GM19351 (cell line): ENCODE data around the gene KRT72.

Source experiments
- ATAC-seq: cut with Tn5 transposase; IDR thresholded peaks from one replicate; pipeline ENCODE4 v1.9.1; 2021; ENCODE audit warnings: mild to moderate bottlenecking, moderate library complexity; ENCODE audit not compliant: unreplicated experiment

The KRT72 gene

DNA sequence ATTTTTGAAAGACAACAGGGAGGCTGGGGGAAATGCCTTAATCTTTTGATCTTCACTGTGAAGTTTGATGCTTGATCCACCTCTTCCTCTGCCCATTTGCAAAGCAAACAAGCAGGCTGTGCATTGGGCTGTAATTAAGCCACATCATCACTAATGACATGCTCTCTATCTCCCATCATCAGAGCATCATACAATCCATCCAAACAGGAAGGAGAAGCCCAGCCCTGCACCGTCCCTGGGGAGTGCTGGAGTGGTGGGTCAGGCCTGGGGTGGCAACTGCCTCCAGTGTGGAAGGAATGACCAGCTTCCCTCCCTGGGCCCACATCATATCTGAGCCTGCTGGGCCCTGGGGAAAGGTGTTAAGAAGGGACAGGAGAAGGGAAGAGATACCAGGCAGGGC lies 20.8 kb downstream of the KRT72 start:
- ATAC-seq = no peak

DNA sequence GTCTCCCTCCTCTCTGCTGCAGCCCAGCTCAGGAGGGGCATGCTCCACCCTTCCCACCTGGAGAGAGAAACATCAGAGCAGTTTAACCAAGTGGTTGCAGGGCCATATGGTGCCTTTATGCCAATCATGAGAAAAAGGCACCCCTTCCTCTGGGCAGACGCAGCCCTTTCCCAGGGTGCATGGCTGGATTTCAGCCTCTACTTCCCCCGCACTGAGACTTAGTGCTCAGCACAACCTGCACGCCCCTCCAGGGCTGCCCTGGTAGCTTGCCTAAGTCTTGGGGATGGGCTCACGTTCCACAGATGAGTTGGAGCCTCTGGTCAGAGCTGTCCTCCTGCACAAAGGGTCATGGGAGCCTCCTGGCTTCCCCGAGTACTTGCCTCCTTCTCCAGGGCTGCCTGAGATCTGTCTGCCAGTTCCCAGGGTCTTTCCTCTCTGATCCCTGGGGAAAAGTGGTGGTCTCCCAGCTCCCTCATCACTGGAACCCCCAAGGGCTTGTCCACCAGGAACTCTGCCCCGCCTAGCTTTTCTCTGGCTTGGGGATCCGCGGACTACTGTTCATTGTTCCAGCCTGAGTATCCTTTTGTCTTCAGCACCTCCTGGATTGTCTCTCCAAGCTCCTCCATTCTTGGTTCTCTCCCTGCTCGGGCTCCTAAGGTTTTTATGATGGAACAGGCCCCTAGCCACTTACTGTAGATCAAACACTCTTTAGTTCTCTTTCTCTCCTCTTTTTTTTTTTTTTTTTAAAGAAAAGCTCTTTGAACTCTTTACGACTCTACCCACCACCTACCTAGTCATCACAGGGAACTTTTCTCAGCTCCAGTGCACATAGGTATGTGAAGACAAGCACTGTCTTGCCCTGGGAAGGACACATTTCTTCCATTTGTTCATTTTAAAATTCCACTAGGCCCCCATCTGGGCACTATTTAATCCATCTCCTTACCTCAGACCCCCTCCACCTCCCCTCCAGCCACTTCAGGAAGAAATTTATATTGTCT lies 21.5 kb downstream of the KRT72 start:
- no peak for ATAC-seq

DNA sequence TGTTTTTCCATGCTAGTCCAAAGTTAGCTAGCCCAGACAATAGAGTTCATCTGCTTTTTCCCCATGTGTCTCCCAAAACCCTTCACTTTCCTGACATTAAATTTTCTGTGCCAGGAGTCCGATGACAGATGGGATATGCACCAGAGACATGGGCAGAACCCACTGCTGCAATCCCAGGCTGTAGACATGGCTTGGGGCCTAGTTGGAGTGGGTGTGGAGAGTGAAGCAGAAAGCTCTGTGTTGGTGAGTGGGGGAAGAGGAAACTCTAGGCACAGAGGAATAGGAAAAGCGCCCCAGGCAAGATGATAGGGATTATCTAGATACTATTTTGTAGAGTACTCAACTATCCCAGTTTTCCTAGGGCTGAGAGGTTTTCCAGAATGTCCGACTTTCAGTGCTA lies 22.8 kb downstream of the KRT72 start:
- no peak for ATAC-seq

DNA sequence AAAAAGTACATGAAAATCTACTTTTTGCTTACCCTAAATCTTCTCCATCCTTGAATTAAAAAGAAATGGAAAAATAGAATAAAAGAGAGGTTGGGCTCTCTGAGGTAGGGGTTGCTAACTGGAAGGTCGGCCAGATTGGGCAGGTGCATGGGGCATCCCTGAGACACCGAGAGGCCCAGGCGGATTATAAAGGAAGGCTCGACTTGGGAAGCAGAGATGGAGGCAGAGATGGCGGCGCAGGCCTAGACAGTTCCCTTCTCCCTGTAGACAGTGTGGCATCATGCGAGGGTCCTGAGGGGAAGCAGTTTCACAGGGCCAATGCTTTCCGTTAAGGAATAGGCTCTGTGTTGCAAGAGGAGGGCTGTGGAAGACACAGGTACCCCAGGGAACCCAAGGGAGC lies 23.9 kb downstream of the KRT72 start:
- ATAC-seq = no peak

DNA sequence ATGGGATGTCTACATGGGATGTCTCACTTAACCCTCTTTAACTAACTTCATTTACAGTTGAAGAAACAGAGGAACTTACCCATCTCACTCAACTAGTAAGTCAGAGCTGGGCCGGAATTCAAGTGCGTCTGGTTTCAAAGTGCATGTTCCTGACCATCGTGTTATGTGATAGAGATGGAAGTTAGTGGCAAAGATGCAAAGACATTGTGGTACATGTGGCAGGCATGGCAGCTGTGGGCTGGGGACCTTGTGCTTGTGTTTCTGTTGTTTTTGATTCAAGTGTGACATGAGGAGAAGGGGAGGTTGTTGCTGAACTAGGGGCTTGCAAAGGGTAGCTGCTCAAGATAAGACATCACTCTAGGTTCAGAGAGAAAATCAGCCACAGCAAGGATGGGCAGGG lies 25.3 kb downstream of the KRT72 start:
- ATAC-seq = no peak

DNA sequence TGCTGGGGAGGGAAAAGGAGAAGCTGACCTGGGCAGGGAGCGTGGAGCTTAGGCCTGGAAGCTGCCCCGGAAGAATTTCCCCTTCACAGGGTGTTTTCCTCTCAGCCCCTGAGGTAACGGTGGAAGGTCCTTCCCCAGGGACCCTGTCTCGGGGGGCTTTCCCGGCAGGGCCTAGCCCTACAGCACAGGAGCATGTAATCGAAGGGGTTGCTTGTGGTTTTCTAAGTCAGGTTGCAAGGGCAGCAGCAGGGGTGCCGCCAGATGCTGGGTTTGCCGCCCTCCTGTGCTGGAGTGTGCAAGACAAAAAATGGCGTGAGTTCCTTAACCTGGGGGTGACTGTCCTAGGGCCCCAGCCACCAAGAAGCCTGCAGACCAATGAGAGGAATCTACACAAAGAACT lies 26.0 kb downstream of the KRT72 start:
- no peak for ATAC-seq

DNA sequence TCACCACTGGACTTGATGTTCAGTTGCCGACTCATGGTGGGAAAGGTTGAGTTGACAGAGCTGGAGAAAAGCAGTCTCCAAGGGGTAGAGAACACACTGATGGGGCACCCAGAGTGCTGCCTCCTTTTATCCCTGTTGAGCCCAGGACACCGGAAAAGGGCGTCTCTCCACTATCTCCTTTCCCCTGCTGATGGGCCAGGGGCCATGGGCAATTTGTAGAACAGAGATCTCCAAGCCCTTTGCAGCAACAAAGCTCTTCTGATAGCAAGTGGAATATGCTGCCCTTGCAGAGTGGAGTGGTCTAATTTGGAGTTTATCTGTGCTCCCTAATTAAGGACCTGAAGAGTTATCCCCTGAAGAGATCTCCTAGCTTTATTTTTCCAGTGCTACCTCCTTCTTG lies 27.5 kb downstream of the KRT72 start, which contains the start of gene KRT74:
TSS of gene KRT74 (minus strand) at position 101 of the 400 bp plus-strand sequence. CDS start at position 35, 66 bp downstream.
- ATAC-seq = no peak

DNA sequence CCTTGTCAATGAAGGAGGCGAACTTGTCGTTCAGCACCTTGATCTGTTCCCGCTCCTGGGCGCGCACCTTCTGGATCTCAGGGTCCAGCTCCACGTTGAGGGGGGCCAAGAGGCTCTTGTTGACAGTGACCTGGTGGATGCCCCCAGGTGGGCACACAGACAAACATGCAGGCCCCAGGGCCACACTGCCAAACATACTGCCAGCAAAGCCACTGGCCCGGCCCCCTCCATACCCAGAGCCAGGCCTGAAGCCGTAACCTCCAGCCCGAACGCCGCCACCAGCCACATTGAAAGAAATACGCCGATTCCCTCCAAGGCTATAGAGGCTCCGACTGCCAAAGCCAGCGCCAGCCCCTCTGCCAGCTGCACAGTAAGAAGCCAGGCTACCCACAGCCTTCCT lies 28.0 kb downstream of the KRT72 start:
- no peak for ATAC-seq

DNA sequence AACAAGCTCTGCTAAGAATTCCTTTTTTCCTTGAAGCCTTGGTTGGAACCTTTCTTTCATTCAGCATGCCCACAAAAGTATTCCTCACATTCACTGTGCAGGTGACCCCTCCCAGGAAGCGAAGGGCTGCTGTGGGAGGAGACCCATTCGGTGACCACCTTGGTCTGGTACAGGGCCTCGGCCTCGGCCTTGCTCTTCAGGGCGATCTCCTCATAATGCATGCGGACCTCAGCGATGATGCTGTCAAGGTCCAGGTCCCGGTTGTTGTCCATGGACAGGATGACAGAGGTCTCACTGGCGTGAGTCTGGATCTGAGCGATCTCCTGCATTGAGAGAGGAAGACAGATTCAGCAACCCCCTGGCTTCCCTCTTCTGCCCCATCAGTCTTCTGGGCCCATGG lies 30.8 kb downstream of the KRT72 start:
- no peak for ATAC-seq

DNA sequence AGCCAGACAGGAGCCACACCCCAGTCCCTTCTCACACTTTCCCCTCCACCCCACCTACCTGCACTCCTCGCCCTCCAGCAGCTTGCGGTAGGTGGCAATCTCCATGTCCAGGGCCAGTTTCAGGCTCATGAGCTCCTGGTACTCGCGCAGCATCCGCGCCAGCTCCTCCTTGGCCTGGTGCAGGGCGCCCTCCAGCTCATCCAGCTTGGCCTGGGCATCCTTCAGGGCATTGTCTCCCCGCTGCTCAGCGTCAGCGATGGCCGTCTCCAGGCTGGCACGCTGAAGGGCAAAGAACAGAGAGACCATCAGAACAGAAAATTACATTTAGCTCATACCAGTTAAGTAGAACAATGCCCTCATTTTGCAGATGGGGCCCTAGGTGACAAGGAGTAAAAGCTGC lies 33.2 kb downstream of the KRT72 start:
- no peak for ATAC-seq

DNA sequence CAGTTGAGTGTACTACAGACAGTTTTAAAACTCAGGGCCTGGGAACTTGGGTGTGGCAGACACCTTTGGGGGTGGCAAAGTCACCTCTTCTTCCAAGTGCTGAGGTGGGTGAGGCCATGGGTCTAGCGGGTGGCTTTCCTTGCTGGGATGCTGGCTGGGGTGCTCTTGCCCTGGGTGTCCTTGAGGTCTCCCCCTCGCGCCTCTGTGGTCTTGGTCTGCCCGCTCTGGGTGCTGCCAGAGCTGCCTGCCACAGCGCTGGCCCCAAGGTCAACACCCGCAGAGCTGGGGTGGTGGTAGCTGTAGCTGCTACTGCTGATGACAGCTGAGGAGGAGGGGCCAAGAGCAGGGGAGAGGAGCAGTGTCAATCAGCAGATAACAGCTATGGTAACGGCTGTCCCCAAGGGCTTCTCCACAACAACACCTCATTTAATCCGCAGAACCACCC lies 34.4 kb downstream of the KRT72 start:
- no peak for ATAC-seq

DNA sequence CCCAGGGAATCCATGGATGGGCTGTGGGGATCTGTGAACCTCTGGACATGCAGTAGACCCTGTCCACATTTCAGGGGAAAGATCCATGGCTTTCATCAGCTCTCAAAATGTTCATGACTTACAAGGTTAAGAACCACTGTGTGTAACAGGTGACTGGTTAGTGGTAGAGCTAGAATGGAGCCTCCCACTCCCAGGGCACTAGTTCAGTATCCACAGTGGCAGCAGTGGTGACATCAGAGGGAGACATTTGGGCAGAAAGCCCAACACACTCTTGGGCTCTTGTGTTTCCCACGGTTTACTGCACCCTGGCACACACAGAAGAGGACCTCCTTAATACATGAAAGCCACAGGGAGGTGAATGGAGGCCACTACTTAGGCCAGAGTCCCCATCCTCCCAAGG lies 36.7 kb downstream of the KRT72 start:
- no peak for ATAC-seq

DNA sequence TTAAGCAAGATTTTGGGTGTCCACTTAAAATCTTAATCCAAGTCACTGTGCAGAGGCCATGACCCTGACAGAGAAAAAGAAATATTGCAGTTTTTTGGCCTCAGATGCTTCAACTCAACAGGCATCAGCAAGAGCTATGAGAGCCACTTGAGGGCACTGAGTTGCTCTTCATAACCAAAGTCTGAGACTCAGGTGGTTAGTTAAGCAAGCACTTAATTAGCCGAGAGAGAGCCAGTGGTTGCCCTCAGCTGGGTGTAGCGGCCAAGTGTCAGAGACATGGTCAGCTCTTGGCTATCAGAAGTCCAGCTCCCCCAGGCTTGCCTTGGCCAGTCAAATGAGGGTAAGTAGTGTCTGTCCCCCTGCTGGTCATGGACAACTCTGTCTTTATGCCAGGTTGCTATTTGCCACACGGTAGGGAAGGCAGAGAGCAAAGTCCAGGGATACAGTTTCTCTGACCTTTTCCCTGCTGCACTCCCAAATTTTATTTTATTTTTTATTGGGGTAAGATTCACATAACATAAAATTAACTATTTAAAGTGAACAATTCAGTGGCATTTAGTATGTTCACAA lies 39.3 kb downstream of the KRT72 start:
- ATAC-seq = no peak

DNA sequence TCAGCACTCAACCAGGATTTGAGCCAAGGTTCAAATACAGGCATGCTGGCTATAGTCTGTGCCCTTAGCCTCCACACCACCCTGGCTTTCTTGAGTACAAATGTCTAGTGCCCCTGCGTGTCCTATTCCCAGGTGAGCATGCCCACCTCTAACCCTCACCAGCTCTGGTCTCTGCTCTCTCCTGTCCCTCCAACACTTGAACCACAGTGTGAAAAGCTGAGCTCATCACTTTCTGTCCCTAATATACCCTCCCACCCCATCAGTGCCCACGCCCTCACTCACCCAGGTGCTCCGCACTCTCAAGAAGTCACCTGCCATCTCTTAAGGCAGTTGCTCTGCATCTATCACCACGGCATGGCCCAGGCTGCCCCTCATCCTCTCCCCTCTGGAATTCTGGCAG lies 41.3 kb downstream of the KRT72 start:
- ATAC-seq = no peak

DNA sequence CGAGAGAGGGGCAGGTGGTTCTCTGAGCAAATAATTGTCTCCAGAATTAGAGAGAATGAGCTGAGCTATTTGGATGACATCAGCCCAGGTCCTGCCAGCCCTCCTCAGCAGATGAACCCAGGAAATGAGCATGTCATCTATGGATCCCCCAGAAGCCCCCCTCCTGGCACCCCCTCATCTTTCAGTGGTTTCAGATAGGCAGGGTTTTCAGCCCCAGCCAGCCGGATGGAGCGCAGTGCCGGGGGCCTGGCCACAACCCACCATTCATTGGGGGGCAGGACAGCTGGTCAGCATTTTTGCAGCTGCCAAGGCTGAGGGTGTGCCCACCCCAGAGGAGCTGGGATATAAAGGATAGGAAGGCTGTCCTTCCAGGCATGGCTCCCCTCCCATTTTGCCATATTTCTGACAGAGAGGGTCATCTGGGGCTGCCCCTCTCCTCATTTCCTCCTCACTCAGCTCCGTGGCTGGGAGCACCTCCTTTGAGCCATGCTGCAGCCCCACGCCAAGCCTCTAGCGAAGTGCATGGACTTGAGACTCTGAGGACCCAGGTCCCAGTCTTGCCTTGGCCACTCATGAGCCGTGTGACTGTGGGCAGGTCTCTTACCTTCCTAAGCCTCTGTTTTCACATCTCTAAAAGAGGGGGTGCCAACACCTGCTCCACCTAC lies 42.4 kb downstream of the KRT72 start:
- no peak for ATAC-seq

DNA sequence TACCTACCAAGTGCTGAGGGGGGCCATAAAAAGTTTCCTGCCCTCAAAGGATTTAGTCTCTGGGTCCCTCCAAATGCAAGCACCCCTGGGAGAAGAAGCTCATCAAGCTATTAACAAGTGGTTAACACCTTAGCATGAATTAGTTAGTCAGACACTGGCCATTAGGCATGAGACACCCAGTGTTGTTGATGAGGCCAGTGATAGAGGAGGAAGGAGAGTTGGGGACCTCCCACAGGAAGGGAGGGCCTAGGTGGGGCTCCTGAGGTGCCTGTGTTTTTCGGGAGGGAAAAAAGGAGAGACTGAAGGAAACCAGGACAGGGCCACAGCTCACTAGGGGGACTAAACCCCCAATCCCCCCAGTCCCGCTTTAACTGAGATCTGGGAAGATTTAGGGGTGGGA lies 43.8 kb downstream of the KRT72 start:
- no peak for ATAC-seq

DNA sequence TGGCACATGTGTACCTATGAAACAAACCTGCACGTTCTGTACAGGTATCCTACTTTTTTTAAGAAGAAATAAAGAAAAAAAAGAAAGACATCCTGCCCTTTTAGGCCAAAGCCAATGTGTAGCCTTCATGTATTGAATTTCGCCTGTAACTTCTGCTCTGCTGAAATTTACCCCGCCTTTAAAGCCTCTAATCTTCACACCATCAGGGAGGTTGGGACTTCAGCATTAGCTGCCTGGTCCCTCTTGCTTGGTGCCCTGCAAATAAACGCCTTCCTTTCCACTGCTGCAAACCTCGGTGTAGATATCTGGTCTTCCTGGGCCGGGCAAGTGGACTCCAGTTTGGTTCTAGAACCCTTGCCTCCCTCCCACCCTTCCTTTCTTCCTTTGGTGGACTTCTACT lies 45.7 kb downstream of the KRT72 start:
- no peak for ATAC-seq

DNA sequence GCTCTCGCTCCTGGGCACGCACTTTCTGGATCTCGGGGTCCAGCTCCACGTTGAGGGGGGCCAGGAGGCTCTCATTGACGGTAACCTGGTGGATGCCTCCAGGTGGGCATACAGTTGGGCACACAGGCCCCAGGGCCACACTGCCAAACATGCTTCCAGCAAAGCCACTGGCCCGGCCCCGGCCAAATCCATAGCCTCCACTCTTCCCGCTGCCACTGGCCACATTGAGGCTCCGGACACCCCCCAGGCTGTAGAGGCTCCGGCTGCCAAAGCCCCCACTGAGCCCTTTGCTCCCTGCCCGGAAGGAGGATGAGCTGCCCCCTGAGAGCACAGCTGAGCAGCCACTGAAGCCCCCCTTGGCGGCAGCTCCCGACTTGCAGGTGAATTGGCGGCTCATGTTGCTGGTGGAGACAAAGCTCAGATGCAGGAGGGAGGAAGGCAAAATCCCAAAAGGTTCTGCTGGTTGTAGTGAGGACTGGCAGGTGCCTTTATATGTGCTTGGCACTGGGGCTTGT lies 48.5 kb downstream of the KRT72 start, which contains the start of gene KRT71:
TSS of gene KRT71 (minus strand) at position 465 of the 515 bp plus-strand sequence. CDS start at position 397, 68 bp downstream.
- no peak for ATAC-seq

DNA sequence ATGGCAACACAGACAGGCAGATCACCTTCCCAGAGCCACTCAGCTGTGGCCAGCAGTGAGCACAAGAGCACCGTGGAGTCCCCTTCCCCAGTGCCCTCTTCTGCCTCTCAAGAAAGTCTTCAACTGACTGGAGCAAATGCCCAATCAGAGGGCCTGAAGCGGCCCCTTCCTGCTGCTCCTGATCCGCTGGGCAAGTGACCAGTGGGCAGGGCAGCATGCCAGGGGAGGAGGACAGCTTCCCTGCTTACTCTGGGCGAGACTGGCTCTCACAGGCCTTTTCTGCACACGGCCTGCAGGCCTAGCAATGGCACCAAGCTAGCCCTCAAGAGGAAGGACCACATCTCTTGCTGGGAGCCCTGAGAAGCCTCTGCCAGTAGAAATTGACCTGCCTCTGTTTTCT lies 49.2 kb downstream of the KRT72 start:
- no peak for ATAC-seq

DNA sequence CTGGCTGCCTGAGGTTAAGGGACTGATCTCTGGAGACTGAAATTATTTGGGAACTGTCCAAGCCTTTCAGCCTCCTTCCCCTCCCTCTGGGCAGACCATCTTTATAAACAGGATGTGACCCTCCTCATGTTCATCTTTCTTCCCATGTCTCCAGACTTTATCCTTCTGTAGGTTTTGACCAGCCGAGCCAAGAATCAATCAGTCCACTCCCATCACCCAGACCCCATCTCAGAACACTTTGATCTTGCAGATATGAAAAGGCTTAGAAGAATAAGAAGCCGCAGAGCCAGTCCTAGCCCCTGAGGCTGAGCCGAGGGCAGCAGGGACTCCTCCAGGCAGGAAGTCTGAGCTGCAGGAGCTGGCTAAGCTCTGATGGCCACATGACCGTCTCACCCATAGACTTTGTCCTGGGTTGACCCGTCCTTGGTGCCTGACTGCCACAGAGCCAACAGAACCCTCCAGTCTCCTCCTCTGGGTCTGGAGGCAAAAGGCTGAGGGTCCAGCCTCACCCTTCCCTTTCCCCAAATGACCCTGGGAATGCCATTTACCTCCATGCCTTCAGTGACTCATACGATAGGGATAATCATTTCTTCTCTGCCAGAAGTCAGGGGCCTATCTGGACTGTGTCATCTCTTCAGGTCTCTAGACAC lies 49.9 kb downstream of the KRT72 start:
- ATAC-seq = no peak

DNA sequence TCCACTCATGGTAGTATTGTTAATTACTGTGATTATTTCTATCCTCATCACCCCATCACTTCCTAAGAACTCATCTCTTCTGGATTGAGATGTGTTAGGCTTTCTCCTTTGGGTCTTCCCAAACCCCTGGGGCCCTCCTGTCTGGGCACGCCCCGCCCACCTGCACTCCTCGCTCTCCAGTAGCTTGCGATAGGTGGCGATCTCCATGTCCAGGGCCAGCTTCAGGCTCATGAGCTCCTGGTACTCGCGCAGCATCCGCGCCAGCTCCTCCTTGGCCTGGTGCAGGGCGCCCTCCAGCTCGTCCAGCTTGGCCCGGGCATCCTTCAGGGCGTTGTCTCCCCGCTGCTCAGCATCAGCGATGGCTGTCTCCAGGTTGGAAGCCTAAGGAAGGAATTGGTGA lies 55.1 kb downstream of the KRT72 start:
- no peak for ATAC-seq
